Measurements from ENCODE around the gene PAPSS2. TPM values are rescaled to one million over a fixed set of nuclear protein-coding genes. Genes with fewer than 3 reads are reported as not detected.

The PAPSS2 gene
- total and polyA plus RNA-seq, 2 experiments from 2014 or later, result 65.9 to 82.3 TPM

DNA sequence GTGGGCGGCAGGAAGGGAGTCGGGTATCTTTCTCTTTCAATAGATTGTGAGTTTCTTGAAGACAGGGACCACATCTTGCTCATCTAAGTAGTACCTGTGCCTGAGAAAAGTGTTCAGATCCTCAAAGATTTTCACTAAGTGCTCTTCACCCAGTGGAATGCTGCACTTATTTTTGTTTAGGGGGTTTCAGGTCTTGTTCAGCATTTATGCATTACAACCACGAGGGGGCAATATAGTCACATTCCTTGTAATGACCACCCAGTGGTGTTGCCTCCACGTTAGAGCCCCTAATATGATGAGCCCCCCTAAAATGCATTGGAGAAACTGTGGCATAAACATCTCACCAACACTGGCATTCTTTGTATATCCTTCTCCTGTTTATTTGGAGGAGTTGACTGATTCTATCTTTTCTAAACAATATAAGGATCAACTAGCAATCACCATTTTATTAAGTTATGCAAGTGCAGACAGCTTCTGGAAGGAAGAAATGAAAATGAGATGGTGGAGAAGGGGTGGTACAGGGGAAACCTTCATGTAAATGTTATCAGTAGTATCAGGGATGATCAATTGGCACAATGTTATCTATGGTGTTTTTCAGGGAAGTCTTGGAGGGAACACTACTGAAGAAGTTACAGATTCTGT, 3.1 kb upstream of the PAPSS2 start:
- 50 to 51% methylated on average over 4 of the region's 4 CpGs for WGBS, 2 experiments (ENCODE audit: low coverage in 1 of 2, low lambda C conversion rate in 2 of 2, missing lambda C conversion rate in 2 of 2)
- Histone ChIP-seq H4K20me1 (ENCODE audit: insufficient read depth) (no peaks in the 10 kb centered on the region), H3F3A (ENCODE audit: insufficient read depth) (peaks cover 25% of the 10 kb centered on the region), H3K79me2 (ENCODE audit: insufficient read depth) (peaks cover 16% of the 10 kb centered on the region), H2AFZ (peak overlapping the region; percentile 52), H3K9me2 (ENCODE audit: insufficient read depth) (no peaks in the 10 kb centered on the region), H3K36me3 (ENCODE audit: low read depth) (no peaks in the 10 kb centered on the region), H3K27me3 (replicated peaks; ENCODE audit: insufficient read depth) (no peaks in the 10 kb centered on the region), H3K4me2 (ENCODE audit: unreplicated experiment) (no peak overlapping the region), H3K9me3 (ENCODE audit: low read depth) (no peaks in the 10 kb centered on the region), H3K27ac (no peak overlapping the region; the same call in 1 of the 2 replicates), H3K9ac (no peak overlapping the region), H3K4me3 (no peak overlapping the region), H3K4me1 (ENCODE audit: insufficient read depth) (peaks cover 27% of the 10 kb centered on the region)
- TF ChIP-seq EZH2phosphoT487 (IDR thresholded peaks at IDR 0.05; ENCODE audit: insufficient read depth, low read depth) (no peak), EZH2 (IDR thresholded peaks at IDR 0.05; ENCODE audit: insufficient read depth, poor library complexity, severe bottlenecking) (no peak)
- peak; percentile 69 for DNase-seq
- in situ Hi-C loops (cut with MboI), result no loop called here

DNA sequence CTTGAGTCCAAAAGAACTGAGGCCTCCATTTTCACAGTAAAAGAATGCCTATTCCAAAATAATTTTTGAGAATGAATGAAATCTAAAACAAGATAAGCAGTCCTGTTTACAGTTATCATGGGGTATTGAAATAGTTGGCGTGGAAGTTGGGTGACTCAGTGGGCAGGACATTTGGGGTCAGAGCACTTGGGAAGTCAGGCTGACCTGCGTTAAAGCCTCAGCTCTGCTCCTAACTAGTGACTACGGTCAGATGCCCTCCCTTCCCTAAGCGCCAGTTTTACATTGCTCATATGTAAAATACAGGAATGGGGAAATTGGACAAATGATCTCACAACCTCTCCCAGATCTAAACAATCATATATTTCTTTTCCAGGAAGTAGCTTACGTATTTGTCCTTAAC, 2.3 kb upstream of the PAPSS2 start:
- 67 to 71% methylated on average over 5 of the region's 5 CpGs for WGBS, 2 experiments (ENCODE audit: low coverage in 1 of 2, low lambda C conversion rate in 2 of 2, missing lambda C conversion rate in 2 of 2)
- Histone ChIP-seq H3K4me3 (no peak overlapping the region), H4K20me1 (ENCODE audit: insufficient read depth) (no peaks in the 10 kb centered on the region), H3K27ac (peak overlapping the region; percentile 32), H3K36me3 (ENCODE audit: low read depth) (no peaks in the 10 kb centered on the region), H3K9me2 (ENCODE audit: insufficient read depth) (no peaks in the 10 kb centered on the region), H3K4me2 (ENCODE audit: unreplicated experiment) (no peak overlapping the region), H2AFZ (peak overlapping the region; percentile 52), H3F3A (ENCODE audit: insufficient read depth) (peaks cover 25% of the 10 kb centered on the region), H3K9ac (no peak overlapping the region), H3K9me3 (ENCODE audit: low read depth) (no peaks in the 10 kb centered on the region), H3K79me2 (ENCODE audit: insufficient read depth) (peaks cover 22% of the 10 kb centered on the region), H3K4me1 (ENCODE audit: insufficient read depth) (peaks cover 32% of the 10 kb centered on the region), H3K27me3 (replicated peaks; ENCODE audit: insufficient read depth) (no peaks in the 10 kb centered on the region)
- peak; percentile 40 for DNase-seq
- TF ChIP-seq EZH2phosphoT487 (IDR thresholded peaks at IDR 0.05; ENCODE audit: insufficient read depth, low read depth) (no peak), EZH2 (IDR thresholded peaks at IDR 0.05; ENCODE audit: insufficient read depth, poor library complexity, severe bottlenecking) (no peak)
- in situ Hi-C loops (cut with MboI), result no loop called here

DNA sequence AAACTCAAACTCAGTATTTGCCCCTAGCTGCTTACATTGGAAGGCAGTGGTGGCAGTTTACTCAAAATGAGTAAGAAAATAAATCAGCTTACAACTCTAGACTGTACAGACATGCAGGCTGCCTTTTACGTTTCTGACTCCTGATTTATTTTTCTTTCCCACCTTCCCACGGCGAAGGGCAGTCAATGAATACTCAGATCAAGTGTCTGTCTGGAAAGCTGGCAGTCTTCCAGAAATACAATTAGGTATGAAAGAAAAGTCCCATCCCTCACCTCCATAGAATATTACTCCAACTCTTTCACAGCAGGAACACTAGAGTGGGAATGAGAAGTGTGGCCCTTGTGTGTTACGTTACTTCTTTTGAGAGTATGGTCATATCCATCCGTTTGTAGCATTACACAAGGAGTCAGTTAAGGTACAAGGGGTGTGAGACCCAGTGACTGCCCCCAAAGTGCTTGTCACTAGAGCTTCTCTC, 1.3 kb upstream of the PAPSS2 start:
- Histone ChIP-seq H3K79me2 (ENCODE audit: insufficient read depth) (peaks cover 32% of the 10 kb centered on the region), H3K4me1 (ENCODE audit: insufficient read depth) (peaks cover 32% of the 10 kb centered on the region), H4K20me1 (ENCODE audit: insufficient read depth) (no peaks in the 10 kb centered on the region), H3K4me2 (ENCODE audit: unreplicated experiment) (no peak overlapping the region), H3K4me3 (no peak overlapping the region), H3K27ac (no peak overlapping the region), H3K9ac (no peak overlapping the region), H3K27me3 (replicated peaks; ENCODE audit: insufficient read depth) (no peaks in the 10 kb centered on the region), H3K9me2 (ENCODE audit: insufficient read depth) (no peaks in the 10 kb centered on the region), H3F3A (ENCODE audit: insufficient read depth) (peaks cover 25% of the 10 kb centered on the region), H2AFZ (no peak overlapping the region), H3K36me3 (ENCODE audit: low read depth) (no peaks in the 10 kb centered on the region), H3K9me3 (ENCODE audit: low read depth) (no peaks in the 10 kb centered on the region)
- in situ Hi-C loops (cut with MboI), result no loop called here
- 95% methylated on average over 5 of the region's 5 CpGs for WGBS, 2 experiments (ENCODE audit: low coverage in 1 of 2, low lambda C conversion rate in 2 of 2, missing lambda C conversion rate in 2 of 2)
- DNase-seq, result peak; percentile 15
- TF ChIP-seq EZH2 (IDR thresholded peaks at IDR 0.05; ENCODE audit: insufficient read depth, poor library complexity, severe bottlenecking) (no peak), EZH2phosphoT487 (IDR thresholded peaks at IDR 0.05; ENCODE audit: insufficient read depth, low read depth) (no peak)

DNA sequence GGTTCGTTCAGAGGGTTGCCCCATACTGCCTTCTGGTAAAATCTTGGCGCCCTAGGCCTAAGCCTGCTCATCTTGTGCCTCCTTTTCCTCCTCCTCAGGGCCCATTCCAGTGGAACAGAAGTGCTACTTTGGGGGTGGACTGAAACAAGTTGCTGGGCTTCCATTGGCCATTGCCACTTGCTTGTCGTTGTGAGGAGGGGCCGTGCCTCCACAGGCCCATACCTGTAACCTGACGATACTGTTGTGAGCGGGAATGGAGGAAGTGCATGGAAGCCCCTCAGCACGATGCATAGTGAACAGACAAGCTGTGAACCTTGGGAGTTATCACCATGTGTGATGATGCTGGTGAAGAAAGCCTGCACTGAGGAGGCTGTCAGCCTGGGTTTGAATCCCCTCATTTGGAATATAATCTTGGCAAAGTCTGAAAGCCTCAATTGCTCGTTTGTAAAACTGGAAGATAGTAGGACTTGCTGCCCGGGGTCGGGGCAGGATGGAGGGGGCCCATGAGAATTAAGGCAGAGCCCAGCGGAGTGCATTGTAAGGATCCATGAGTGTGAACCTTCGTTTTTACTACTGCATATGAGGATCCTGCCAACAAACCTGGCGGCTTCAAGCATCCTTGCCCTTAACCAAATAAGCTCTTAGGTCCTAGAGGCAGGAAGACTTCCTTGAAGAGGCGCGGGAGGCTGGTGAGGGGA, 671 bp upstream of the PAPSS2 start:
- WGBS, 2 experiments (ENCODE audit: low coverage in 1 of 2, low lambda C conversion rate in 2 of 2, missing lambda C conversion rate in 2 of 2), result 85 to 95% methylated on average over 13 to 15 of the region's 15 CpGs
- H3K4me2 ChIP-seq (ENCODE audit: unreplicated experiment), result no peak overlapping the region
- H4K20me1 ChIP-seq (ENCODE audit: insufficient read depth), result no peaks in the 10 kb centered on the region
- peak overlapping the region; percentile 87; the same call in 1 of the 2 replicates for H3K9ac ChIP-seq
- H3K4me3 ChIP-seq, result peak overlapping the region; percentile 99
- H3K9me3 ChIP-seq (ENCODE audit: low read depth), result no peaks in the 10 kb centered on the region
- in situ Hi-C loops (cut with MboI), result no loop called here
- no peaks in the 10 kb centered on the region for H3K27me3 ChIP-seq (replicated peaks; ENCODE audit: insufficient read depth)
- H3F3A ChIP-seq (ENCODE audit: insufficient read depth), result peaks cover 25% of the 10 kb centered on the region
- H3K36me3 ChIP-seq (ENCODE audit: low read depth), result no peaks in the 10 kb centered on the region
- H3K4me1 ChIP-seq (ENCODE audit: insufficient read depth), result peaks cover 32% of the 10 kb centered on the region
- peak overlapping the region; percentile 91 for H2AFZ ChIP-seq
- DNase-seq, result no peak
- TF ChIP-seq EZH2 (IDR thresholded peaks at IDR 0.05; ENCODE audit: insufficient read depth, poor library complexity, severe bottlenecking) (no peak), EZH2phosphoT487 (IDR thresholded peaks at IDR 0.05; ENCODE audit: insufficient read depth, low read depth) (no peak)
- H3K27ac ChIP-seq, result no peak overlapping the region
- no peaks in the 10 kb centered on the region for H3K9me2 ChIP-seq (ENCODE audit: insufficient read depth)
- peaks cover 39% of the 10 kb centered on the region for H3K79me2 ChIP-seq (ENCODE audit: insufficient read depth)

All from GM23248 (cell line).